Endothelial cell (in vitro differentiated cells): ENCODE data around the gene TMEM50B. TPM values are rescaled to one million over a fixed set of nuclear protein-coding genes. Genes with fewer than 3 reads are reported as not detected.
A peak's percentile ranks its signal among the peaks of the same experiment; 100 is the strongest.

Experiments
- DNase-seq: peaks from one replicate; pipeline ENCODE4 v3.0.0; 2021; ENCODE audit warnings: low spot score
- H3K27ac Mint-ChIP-seq: one replicate; pipeline ENCODE4 v1.8.0; 2021; ENCODE audit warnings: mixed read lengths, inconsistent platforms; ENCODE audit not compliant: unreplicated experiment
- H3K27me3 Mint-ChIP-seq: one replicate; pipeline ENCODE4 v1.8.0; 2021; ENCODE audit warnings: mild to moderate bottlenecking, moderate library complexity, mixed read lengths, inconsistent platforms; ENCODE audit not compliant: unreplicated experiment
- H3K36me3 Mint-ChIP-seq: one replicate; pipeline ENCODE4 v1.8.0; 2021; ENCODE audit warnings: mild to moderate bottlenecking, low read depth, mixed read lengths, inconsistent platforms; ENCODE audit not compliant: unreplicated experiment
- H3K4me1 Mint-ChIP-seq: one replicate; pipeline ENCODE4 v1.8.0; 2021; ENCODE audit warnings: mild to moderate bottlenecking, mixed read lengths, inconsistent platforms; ENCODE audit not compliant: unreplicated experiment
- H3K4me3 Mint-ChIP-seq: one replicate; pipeline ENCODE4 v1.8.0; 2021; ENCODE audit warnings: mild to moderate bottlenecking, mixed read lengths, inconsistent platforms; ENCODE audit not compliant: unreplicated experiment
- H3K9me3 Mint-ChIP-seq: one replicate; pipeline ENCODE4 v1.8.0; 2021; ENCODE audit warnings: mixed read lengths, inconsistent platforms; ENCODE audit not compliant: unreplicated experiment
- CTCF ChIP-seq: fragments of 200-600 bp; sonication (generic); IDR thresholded peaks from one replicate; pipeline ENCODE4 v1.5.0; 2021; ENCODE audit warnings: antibody characterized with exemption; ENCODE audit not compliant: unreplicated experiment
- total RNA-seq: library from RNA; stranded (reverse); fragmentation: NEBNext Ultra II Directional; extraction: Animal tissue kit (Norgen Biotek cat#: 25700); gene quantifications from one replicate; pipeline ENCODE4 v1.2.1, GENCODE V29; 2021; ENCODE audit not compliant: unreplicated experiment

Gene TMEM50B
- total RNA-seq, 1 donor from 2014 or later, result 35.5 TPM

GRCh38 chr21:33496345-33496744 lies 16.6 kb upstream of the TMEM50B start:
- no peaks in the 10 kb centered on the region for H3K9me3 Mint-ChIP-seq
- H3K4me1 Mint-ChIP-seq, result peaks cover 5% of the 10 kb centered on the region
- H3K27me3 Mint-ChIP-seq, result peaks cover 1% of the 10 kb centered on the region
- H3K27ac Mint-ChIP-seq, result no peak overlapping the region
- no peak overlapping the region for H3K4me3 Mint-ChIP-seq
- no peak for DNase-seq
- no peaks in the 10 kb centered on the region for H3K36me3 Mint-ChIP-seq
- TF ChIP-seq CTCF, result no peak

GRCh38 chr21:33495743-33496142 lies 16.0 kb upstream of the TMEM50B start:
- H3K9me3 Mint-ChIP-seq, result no peaks in the 10 kb centered on the region
- H3K27ac Mint-ChIP-seq, result no peak overlapping the region
- DNase-seq, result no peak
- H3K4me3 Mint-ChIP-seq, result no peak overlapping the region
- H3K36me3 Mint-ChIP-seq, result peaks cover 3% of the 10 kb centered on the region
- H3K4me1 Mint-ChIP-seq, result peaks cover 5% of the 10 kb centered on the region
- no peak for TF ChIP-seq CTCF
- H3K27me3 Mint-ChIP-seq, result peaks cover 1% of the 10 kb centered on the region

GRCh38 chr21:33493756-33494155 lies 14.0 kb upstream of the TMEM50B start:
- Mint-ChIP-seq H3K9me3 (no peaks in the 10 kb centered on the region), H3K27ac (no peak overlapping the region), H3K4me3 (no peak overlapping the region), H3K36me3 (peaks cover 6% of the 10 kb centered on the region), H3K27me3 (no peaks in the 10 kb centered on the region), H3K4me1 (peaks cover 5% of the 10 kb centered on the region)
- no peak for TF ChIP-seq CTCF
- DNase-seq, result no peak

GRCh38 chr21:33492571-33492970 lies 12.8 kb upstream of the TMEM50B start:
- DNase-seq, result no peak
- Mint-ChIP-seq H3K4me1 (peaks cover 5% of the 10 kb centered on the region), H3K27me3 (no peaks in the 10 kb centered on the region), H3K9me3 (no peaks in the 10 kb centered on the region), H3K27ac (peak overlapping the region; percentile 30), H3K4me3 (no peak overlapping the region), H3K36me3 (peaks cover 9% of the 10 kb centered on the region)
- TF ChIP-seq CTCF, result no peak

- peaks cover 5% of the 10 kb centered on the region for H3K4me1 Mint-ChIP-seq
- DNase-seq, result peak; percentile 93
- no peak for TF ChIP-seq CTCF
- H3K9me3 Mint-ChIP-seq, result no peaks in the 10 kb centered on the region
- H3K27me3 Mint-ChIP-seq, result no peaks in the 10 kb centered on the region
- H3K4me3 Mint-ChIP-seq, result peak within 1 kb of the TSS; percentile 97
- peaks cover 9% of the 10 kb centered on the region for H3K36me3 Mint-ChIP-seq
- peak within 1 kb of the TSS; percentile 98 for H3K27ac Mint-ChIP-seq
Measured at GRCh38 chr21:33491373-33492102, 11.8 kb upstream of the TMEM50B start, which contains the start of gene DNAJC28. Gene DNAJC28, minus strand, starts transcription at chr21:33491716. Its CDS starts 2,323 bp downstream, at chr21:33489393.
